Lung (tissue), 12 donors: Measurements from ENCODE around the gene AFG1L. TPM values are rescaled to one million over a fixed set of nuclear protein-coding genes. Genes with fewer than 3 reads are reported as not detected.

Source experiments
- ATAC-seq: fragments of 200-7000 bp; cut with Tn5 transposase; one replicate; pipeline ENCODE4 v1.9.1; 2020; ENCODE audit warnings: moderate number of reproducible peaks; ENCODE audit not compliant: insufficient read depth, low FRiP score
- DNase-seq, 3 donors: peaks; one replicate each; pipeline ENCODE4 v3.0.0-alpha.2; 2013 to 2017
- H3K27ac ChIP-seq, 2 donors: one replicate each; pipeline ENCODE4 v1.5.1; 2013; ENCODE audit warnings: mild to moderate bottlenecking in 2 of 2, moderate library complexity in 2 of 2, control low read depth in 1 of 2, inconsistent platforms in 1 of 2, low read depth in 1 of 2, low read length in 1 of 2
- H3K27me3 ChIP-seq, 3 donors: one replicate each; pipeline ENCODE4 v1.5.1; 2013; ENCODE audit warnings: low read length in 2 of 3; ENCODE audit not compliant: control insufficient read depth in 3 of 3, insufficient read depth in 3 of 3
- H3K36me3 ChIP-seq, 4 donors: one replicate each; pipeline ENCODE4 v1.5.1; 2013; ENCODE audit warnings: low read length in 4 of 4, mild to moderate bottlenecking in 1 of 4, moderate library complexity in 1 of 4; ENCODE audit not compliant: control insufficient read depth in 4 of 4, insufficient read depth in 4 of 4
- H3K4me1 ChIP-seq, 5 donors: one replicate each; pipeline ENCODE4 v1.5.1; 2013; ENCODE audit warnings: low read length in 5 of 5, mild to moderate bottlenecking in 2 of 5, moderate library complexity in 1 of 5; ENCODE audit not compliant: control insufficient read depth in 5 of 5, insufficient read depth in 5 of 5
- H3K4me3 ChIP-seq: one replicate; pipeline ENCODE4 v1.5.1; 2013; ENCODE audit warnings: mild to moderate bottlenecking, control low read depth, moderate library complexity
- H3K9ac ChIP-seq, 2 donors: one replicate each; pipeline ENCODE4 v1.5.1; 2013; ENCODE audit warnings: low read length in 2 of 2, control low read depth in 1 of 2; ENCODE audit not compliant: insufficient read depth in 1 of 2
- H3K9me3 ChIP-seq, 4 donors: one replicate each; pipeline ENCODE4 v1.5.1; 2013; ENCODE audit warnings: low read length in 3 of 4, mild to moderate bottlenecking in 1 of 4, moderate library complexity in 1 of 4; ENCODE audit not compliant: control insufficient read depth in 4 of 4, insufficient read depth in 3 of 4
- CTCF ChIP-seq: IDR thresholded peaks from 2 replicates; pipeline ENCODE4 v1.5.1; 2012; ENCODE audit warnings: mild to moderate bottlenecking; ENCODE audit errors: control extremely low read depth, extremely low read depth
- WGBS, 2 donors: extraction: QIAGEN DNeasy Blood & Tissue Kit; methylation state at CpG; one replicate each; pipeline ENCODE4 v1.1.7; 2013; 5-methylcytosine and 5-hydroxymethylcytosine counted together
- polyA plus RNA-seq, 2 donors: library from polyadenylated mRNA; stranded (reverse); fragments of 200-250 nt; gene quantifications; one replicate each; pipeline ENCODE4 v1.2.1, GENCODE V29; 2013
- total RNA-seq, 2 donors: library from RNA; depleted of rRNA in 1 of 2; stranded (reverse); fragments of >200 nt in 1 of 2; gene quantifications; one replicate each; pipeline ENCODE4 v1.2.1, GENCODE V29; 2014 to 2021
- donor health status: control.
- donor health status: control.
- donor health status: Bipolar disorder and iron deficiency.
- donor health status: healthy.
- donor health status: DM: yes; HTN: yes; CAD: no.

Gene AFG1L
- total and polyA plus RNA-seq, 4 donors: 2.0 to 9.5 (median 5.5) TPM

- Histone ChIP-seq H3K4me3 (no peak overlapping the region), H3K36me3 (no peaks in the 10 kb centered on the region), H3K27ac (no peak overlapping the region), H3K27me3 (no peaks in the 10 kb centered on the region), H3K9me3 (no peaks in the 10 kb centered on the region), H3K4me1 (peaks cover 0 to 2% (median 0%) of the 10 kb centered on the region in 5 donors), H3K9ac (no peak overlapping the region)
- no peak for TF ChIP-seq CTCF
- 67 to 71% methylated on average over 1 of the region's 1 CpG for WGBS, 2 donors
- DNase-seq: no peak
- no peak for ATAC-seq
Observed at GRCh38 chr6:108484016-108484415, 189.2 kb downstream of the AFG1L start.

- WGBS, 2 donors: 92 to 97% methylated on average over 5 of the region's 5 CpGs
- ATAC-seq (no peak), DNase-seq (no peak)
- Histone ChIP-seq H3K4me1 (peaks cover 0 to 2% (median 0%) of the 10 kb centered on the region in 5 donors), H3K4me3 (no peak overlapping the region), H3K9me3 (no peaks in the 10 kb centered on the region), H3K27ac (no peak overlapping the region), H3K36me3 (peaks cover 0 to 1% (median 0%) of the 10 kb centered on the region in 4 donors), H3K27me3 (no peaks in the 10 kb centered on the region), H3K9ac (no peak overlapping the region)
- TF ChIP-seq CTCF: no peak
Observed at GRCh38 chr6:108489699-108490098, 194.8 kb downstream of the AFG1L start.

GRCh38 chr6:108492131-108492766 is 197.4 kb downstream of the AFG1L start:
- peak; percentile 39 for TF ChIP-seq CTCF
- DNase-seq (peak in 2 of 3 donors; percentile 64 to 68), ATAC-seq (peak; percentile 69)
- peaks cover 0 to 1% (median 0%) of the 10 kb centered on the region in 4 donors for H3K36me3 ChIP-seq
- H3K4me3 ChIP-seq: no peak overlapping the region
- H3K27me3 ChIP-seq: no peaks in the 10 kb centered on the region
- H3K9ac ChIP-seq: no peak overlapping the region
- H3K4me1 ChIP-seq: no peaks in the 10 kb centered on the region
- H3K9me3 ChIP-seq: no peaks in the 10 kb centered on the region
- no peak overlapping the region for H3K27ac ChIP-seq

- H3K36me3 ChIP-seq: peaks cover 0 to 1% (median 0%) of the 10 kb centered on the region in 4 donors
- no peak overlapping the region for H3K27ac ChIP-seq
- no peaks in the 10 kb centered on the region for H3K4me1 ChIP-seq
- no peaks in the 10 kb centered on the region for H3K9me3 ChIP-seq
- 92% methylated on average over 2 of the region's 2 CpGs for WGBS, 2 donors
- no peaks in the 10 kb centered on the region for H3K27me3 ChIP-seq
- H3K4me3 ChIP-seq: no peak overlapping the region
- TF ChIP-seq CTCF: no peak
- no peak for ATAC-seq
- no peak for DNase-seq
- no peak overlapping the region for H3K9ac ChIP-seq
Observed at GRCh38 chr6:108494434-108494833, 199.6 kb downstream of the AFG1L start.
